ENCODE results near the gene KRT6B. TPM values are rescaled to one million over a fixed set of nuclear protein-coding genes. Genes with fewer than 3 reads are reported as not detected.

Gene KRT6B
- total and polyA plus RNA-seq, 2 of the 8 experiments (the other 6 are each of a cell fraction or from before 2014, with no cell fraction given), result not detected

DNA sequence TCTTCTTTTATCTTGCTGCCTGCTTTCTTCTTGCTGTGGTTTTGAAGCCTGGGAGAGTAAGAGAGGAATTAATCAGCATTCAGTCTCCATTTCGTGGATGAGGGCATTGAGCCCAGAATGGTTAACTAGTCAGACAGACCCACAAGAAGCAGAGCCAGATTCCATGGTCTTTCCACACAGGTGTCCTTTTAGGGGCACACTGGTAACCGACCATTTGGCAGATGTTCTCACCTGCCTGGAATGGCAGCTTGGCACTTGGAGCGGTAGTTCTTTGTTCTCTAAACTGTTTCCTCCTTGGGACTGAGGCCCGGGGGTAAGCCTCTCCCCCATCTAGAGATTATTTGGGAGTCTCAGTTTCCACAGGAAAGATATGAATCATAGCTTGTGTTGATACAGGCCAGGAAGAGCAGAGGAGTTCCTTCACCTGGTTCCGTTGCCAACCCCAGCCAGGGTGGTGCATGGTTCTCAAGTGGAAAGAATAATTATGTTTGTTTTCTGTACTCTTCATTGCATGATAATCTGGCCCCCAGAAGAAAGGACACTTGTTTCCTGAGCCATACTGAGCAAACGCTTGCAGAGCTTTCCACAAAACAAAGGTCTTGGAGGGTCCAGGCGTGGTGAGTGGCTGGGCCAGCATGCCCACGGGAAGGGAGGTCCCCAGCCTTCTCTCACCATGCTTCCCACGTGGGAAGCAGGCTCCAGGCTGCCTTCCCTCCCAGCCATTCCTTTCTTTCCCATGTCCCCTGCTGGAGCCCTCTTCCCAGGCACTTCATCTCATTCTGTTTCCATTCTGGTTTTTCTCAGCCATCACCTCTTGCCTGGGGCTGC lies 15.7 kb downstream of the KRT6B start (continued):
- TF ChIP-seq TAF7 (optimal IDR thresholded peaks at IDR 0.05; ENCODE audit: borderline replicate concordance, low read depth, low read length) (no peak), NANOG (IDR thresholded peaks at IDR 0.05; ENCODE audit: insufficient read depth, low read depth, low read length, poor library complexity, severe bottlenecking) (no peak), CEBPB (IDR thresholded peaks at IDR 0.05; ENCODE audit: low read depth, low read length) (no peak), EP300 (IDR thresholded peaks at IDR 0.05; ENCODE audit: borderline replicate concordance in 1 of 2, low read depth in 2 of 2, low read length in 2 of 2) (no peak), SP2 (IDR thresholded peaks at IDR 0.05; ENCODE audit: low read length) (no peak), POU5F1 (IDR thresholded peaks at IDR 0.05; ENCODE audit: low read depth, low read length) (no peak), KDM5A (IDR thresholded peaks at IDR 0.05; ENCODE audit: low read length) (no peak), PHF8 (conservative IDR thresholded peaks at IDR 0.05; ENCODE audit: low read depth, low read length) (no peak), SP1 (IDR thresholded peaks at IDR 0.05; ENCODE audit: low read depth, low read length) (no peak), SIX5 (IDR thresholded peaks at IDR 0.05; ENCODE audit: low read depth, low read length) (no peak)
